Stimulated activated CD4-positive, alpha-beta T cell treated with anti-CD3 and anti-CD28 coated beads, Interleukin-15, amount 100 ng/mL, for 24 hours (primary cell): ENCODE measurements around the gene SYT8.
"Not testable (repeated sequence)": the region's sequence is repeated elsewhere in the genome, so short reads cannot be mapped to it uniquely, and the experiment has no call there.

Experiments
- DNase-seq: peaks from one replicate; pipeline ENCODE4 v3.0.0-alpha.2; 2020

Gene SYT8, protein sequence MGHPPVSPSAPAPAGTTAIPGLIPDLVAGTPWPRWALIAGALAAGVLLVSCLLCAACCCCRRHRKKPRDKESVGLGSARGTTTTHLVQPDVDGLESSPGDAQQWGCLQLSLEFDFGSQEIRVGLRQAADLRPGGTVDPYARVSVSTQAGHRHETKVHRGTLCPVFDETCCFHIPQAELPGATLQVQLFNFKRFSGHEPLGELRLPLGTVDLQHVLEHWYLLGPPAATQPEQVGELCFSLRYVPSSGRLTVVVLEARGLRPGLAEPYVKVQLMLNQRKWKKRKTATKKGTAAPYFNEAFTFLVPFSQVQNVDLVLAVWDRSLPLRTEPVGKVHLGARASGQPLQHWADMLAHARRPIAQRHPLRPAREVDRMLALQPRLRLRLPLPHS

DNA sequence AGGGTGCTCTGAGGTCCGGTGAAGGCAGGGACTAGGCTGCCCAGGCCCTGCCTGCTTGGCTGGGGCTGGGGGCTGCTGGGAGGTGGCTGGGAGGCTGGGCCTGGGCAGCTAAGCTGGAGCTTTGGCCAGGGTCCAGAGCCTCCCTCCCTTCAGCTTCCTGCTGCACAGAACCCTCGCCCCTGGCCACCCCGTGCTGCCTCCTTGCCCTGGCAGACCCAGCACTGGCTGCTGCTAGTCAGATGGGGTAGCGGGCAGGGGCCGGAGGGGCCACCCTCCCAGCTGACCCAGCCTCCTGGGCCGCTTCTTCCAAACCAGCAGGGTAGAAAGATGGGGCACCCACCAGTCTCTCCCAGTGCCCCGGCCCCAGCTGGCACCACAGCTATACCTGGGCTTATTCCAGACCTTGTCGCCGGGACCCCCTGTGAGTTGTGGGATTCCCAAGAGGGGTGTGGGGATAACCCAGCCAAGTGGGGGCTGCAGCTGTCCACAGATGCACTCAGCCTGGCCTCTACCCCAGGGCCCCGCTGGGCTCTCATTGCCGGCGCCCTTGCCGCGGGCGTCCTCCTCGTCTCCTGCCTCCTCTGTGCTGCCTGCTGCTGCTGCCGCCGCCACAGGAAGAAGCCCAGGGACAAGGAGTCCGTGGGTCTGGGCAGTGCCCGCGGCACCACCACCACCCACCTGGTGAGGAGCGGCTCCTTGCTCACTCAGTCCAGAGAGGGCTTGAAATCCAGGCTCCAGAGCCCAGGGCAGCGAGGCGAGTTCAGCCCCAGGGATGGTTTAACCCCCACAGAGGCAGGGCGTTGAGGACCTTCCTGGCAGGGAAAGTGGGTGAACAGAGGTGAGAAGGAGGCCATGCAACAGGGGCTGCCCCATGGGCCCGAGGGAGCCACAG is at the start of gene SYT8:
SYT8 (plus strand) TSS at position 212 of the 892 bp plus-strand sequence; CDS start at position 328, 116 bp downstream.
- DNase-seq: no peak

DNA sequence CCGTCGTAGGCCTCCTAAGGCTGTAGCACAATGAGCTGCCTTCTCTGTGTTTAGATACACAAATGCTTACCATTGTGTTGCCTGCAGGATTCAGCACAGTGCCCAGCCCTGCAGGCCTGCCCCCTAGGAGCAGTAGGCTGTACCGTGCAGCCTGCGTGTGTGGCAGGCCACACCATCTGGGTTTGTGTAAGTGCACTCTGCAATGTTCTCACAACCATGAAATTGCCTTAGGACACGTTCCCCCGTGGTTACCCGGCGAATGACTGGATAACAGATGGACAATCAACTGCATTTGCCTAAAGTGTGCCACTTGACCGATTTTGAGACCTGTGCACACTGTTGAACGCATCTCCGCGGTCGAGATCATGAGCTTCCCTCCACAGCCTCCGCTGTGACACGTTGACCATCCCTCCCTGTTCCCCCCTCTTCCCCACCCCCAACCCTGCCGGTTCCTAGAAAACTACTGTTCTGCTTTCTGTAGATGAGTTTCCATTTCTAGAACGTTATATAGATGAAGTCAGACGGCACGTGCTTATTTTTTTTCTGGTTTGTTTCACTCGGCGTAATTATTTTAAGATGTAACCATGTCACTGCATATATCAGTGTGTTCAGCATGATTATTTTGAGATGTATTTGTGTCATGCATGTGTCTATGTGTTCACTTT is 48.9 kb upstream of the SYT8 start:
- DNase-seq: no peak

DNA sequence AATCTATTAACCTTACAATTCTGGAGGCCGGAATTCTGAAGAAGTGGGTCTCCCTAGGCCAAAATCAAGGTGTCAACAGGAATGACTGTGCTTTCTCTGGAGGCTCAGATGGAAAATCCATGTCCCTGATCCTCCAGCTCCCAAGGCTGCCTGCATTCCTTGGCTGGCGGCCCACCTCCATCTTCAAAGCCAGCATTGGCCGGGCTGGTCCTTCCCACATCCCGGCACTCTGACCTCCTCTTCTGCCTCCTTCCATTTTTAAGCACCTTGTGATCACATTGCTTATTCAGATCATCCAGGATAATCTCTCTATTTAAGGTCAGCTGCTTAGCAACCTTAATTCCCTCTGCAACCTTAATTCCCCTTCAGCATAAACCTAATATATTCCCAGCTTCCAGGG is 48.3 kb upstream of the SYT8 start:
- DNase-seq: no peak

DNA sequence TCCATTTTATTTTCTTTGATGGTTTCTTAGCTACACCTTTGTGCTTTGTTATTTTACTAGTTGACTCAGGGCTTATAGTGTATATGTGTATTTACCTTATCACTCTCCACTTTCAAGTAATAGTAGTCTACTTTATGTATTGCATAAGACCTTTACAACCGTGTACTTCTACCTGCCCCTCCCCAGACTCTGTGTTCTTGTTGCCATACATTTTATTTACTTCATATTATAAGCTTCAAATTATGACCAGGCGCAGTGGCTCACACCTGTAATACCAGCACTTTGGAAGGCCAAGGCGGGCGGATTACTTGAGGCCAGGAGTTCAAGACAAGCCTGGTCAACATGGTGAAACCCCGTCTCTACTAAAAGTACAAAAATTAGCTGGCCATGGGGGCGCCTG is 42.9 kb upstream of the SYT8 start:
- no peak for DNase-seq

DNA sequence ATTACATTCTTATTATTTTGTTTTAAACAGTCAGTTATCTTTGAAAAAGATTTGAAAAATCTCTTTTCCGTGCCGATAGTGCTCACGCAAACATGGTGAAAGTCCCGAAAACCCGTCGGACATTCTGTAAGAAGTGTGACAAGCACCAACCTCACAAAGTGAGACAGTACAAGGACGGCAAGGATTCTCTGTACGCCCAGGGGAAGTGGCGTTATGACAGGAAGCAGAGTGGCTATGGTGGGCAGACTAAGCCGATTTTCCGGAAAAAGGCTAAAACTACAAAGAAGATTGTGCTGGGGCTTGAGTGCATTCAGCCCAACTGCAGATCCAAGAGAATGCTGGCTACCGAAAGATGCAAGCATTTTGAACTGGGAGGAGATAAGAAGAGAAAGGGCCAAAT is 42.3 kb upstream of the SYT8 start:
- DNase-seq: no peak

DNA sequence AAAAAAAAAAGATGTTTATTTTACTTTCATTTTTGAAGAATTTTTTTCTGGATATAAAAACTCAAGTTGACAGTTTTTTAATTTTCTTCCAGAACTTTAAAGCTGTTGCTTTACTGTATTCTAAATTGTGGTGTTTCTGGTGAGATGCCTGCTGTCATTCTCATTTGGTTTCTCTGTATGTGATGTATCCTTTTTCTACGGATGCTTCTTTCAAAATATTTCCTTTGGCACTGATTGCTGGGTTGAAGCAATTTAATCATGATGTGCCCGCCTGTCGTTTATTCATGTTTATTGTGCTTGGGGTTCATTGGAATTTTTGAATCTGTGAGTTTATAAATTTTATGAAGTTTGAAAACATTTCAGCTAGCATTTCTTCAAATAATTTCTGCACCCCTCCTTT is 41.7 kb upstream of the SYT8 start:
- no peak for DNase-seq

DNA sequence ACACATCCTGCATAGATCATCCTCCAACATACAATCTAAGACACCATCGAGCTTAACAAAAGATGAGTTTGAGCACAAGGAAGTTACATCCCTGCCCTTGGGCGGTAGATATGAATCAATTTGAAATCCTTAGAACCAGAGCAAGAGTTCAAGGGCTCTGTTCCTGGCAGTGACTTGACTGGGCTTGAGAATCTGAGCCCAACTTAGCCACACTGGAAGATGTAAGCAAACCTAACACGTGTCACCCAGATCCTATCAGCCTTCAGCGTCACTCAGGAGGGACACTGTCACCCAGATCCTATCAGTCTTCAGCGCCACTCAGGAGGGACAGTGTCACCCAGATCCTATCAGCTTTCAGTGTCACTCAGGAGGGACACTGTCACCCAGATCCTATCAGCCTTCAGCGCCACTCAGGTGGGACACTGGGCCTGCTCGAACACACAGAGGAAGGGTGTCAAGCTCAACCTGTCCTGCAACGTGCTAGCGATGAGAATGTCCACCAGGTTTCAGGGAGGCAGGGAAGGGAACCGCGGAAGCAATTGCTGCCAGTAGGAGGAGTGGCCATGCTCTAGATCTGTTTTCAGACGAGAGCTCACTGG is 38.3 kb upstream of the SYT8 start:
- no peak for DNase-seq

DNA sequence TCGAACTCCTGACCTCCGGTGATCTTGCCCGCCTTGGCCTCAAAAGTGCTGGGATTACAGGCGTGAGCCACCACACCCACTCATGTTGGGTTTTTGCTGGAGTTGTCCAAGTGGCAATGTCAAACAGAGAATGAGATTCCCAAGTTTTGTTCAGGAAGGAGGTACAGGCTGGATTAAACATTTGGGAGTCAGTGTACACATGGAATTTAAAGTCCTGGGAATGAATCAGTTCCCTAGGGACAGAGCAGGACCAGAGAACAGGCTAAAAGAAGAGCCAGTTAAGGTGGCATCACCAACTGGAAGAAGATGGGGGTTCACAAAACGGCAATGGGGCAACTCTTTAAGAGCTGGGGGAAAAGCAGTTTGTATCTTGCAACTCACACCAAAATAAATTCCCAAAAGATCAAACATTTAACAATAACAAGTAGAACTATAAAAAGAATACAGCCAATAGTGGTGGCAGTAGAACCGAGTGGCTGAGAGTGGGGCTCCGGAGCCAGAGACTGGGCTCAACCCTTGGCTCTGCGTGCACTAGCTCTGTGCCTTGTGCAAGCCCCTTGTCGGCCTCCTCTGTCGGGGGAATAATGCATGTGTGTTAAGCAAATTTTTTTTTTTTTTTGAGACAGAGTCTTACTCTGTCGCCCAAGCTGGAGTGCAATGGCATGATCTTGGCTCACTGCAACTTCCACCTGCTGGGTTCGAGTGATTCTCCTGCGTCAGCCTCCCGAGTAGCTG is 37.2 kb upstream of the SYT8 start:
- DNase-seq: no peak

DNA sequence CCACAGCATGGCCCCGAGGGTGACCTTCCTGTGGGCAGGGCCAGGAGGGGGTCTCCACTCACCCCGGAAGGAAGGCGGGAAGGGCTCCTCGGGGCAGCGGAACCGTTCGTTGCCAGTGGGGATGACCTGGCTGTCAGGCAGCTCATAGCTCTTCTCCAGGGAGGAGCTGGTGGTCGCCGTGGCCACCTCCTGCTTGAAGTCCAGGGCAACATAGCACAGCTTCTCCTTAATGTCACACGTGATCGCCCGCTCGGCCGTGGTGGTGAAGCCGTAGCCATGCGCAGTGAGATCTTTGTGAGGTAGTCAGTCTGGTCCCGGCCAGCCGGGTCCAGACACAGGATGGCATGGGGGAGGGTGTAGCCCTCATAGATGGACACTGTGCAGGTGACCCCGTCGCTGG is 31.5 kb upstream of the SYT8 start:
- no peak for DNase-seq

DNA sequence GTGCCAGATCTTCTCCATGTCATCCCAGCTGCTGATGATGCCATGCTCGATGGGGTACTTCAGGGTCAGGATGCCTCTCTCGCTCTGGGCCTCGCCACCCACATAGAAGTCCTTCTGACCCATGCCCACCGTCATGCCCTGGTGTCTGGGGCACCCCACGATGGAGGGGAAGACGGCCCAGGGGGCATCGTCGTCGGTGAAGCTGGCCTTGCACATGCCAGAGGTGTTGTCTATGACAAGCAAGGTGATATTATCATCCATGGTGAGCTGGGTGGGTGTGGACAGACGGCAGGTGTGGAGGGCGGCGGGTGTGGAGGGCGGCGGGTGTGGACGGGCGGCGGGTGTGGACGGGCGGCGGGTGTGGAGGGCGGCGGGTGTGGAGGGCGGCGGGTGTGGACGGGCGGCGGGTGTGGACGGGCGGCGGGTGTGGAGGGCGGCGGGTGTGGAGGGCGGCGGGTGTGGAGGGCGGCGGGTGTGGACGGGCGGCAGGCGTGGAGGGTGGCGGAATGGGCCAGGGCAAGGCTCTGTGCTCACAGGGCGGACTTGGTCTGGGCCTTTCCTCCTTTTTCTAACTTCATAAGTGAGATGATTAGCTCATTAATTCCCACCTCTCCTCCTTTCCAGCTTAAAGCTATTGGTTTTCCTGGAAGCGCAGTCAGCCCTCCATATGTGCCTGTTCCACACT is 30.8 kb upstream of the SYT8 start:
- not testable (repeated sequence) for DNase-seq

DNA sequence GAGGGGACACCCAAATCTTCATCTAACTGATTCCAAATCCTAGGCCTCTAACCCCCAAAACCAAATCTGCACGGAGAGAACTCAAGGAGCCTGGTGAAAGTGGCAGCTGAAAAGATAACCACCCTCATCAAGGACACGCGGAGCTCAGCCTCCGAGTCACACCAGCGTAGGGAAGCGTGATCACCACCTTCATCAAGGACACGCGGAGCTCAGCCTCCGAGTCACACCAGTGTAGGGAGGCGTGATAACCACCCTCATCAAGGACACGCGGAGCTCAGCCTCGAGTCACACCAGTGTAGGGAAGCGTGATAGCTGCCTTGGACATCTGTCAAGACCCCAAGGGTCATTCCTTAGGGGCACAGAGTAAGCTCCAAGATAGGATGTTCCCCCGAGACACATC is 29.3 kb upstream of the SYT8 start:
- DNase-seq: no peak

DNA sequence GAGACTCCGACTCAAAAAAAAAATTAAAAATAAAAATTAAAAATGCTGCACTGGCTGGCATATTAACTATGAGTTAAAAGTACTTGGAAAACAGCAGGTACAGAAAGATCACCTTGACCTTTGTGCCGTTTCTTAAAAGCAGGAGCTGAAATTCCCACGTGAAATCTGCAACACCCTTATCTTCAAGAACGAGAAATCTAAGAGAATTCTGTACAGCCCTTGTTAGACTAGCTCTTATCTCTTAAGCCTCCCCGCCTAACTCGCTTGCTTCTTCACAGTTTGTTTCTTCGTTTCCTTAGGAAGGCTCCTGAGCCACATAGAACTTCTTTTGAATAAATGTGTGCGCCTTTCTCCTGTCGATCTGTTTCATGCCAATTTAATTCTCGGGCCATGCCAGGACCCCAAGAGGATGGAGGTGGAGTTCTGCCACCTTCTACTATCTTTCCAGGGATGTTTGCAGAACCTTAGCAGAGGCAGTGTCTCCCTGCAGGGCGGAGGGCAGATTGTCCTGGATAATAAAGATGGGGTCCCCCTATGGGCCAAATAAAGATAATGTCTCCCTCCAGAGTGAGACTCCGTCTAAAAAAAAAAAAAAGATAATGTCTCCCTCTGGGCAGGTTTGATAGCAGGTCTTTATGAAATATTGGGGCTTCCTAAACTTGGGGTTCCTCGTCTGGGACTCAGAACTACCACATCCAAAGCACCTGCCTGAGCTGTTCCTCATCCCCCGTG is 27.4 kb upstream of the SYT8 start:
- DNase-seq: no peak

DNA sequence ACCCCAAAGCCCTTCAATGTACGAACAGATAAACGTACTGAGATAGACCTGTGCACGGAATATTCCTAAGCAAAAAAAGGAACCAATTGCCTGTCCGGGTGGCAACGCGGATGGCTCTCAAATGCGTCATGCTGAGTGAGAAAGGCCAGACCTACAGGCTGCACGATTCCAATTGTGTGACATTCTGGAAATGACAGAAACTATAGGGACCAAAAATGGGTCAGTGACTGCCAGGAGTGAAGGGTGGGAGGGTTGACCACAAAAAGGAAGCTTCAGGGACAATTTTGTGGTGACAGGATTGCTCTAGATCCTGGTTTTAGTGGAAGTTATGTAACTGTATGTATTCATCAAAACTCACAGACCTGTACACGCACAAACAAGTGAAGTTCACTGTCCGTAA is 24.0 kb upstream of the SYT8 start:
- no peak for DNase-seq

DNA sequence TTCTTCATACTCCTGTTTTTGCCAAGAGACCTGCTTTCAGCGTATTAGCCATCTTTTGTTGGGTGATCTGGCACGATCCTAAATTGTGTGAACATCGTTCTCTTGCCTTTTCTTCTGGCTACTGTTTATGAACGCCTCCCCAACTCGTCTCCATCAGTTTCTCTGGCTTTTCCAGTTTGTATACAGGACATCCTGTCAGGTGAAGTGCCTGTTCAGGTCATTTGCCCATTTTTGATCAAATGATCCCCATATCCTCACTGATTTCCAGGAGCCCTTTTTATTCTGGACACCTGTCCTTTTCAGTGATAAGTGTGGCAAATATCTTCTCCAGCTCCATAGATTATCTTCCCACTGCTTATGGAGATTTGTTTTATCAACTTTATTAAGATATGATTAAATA is 22.5 kb upstream of the SYT8 start:
- DNase-seq: no peak

DNA sequence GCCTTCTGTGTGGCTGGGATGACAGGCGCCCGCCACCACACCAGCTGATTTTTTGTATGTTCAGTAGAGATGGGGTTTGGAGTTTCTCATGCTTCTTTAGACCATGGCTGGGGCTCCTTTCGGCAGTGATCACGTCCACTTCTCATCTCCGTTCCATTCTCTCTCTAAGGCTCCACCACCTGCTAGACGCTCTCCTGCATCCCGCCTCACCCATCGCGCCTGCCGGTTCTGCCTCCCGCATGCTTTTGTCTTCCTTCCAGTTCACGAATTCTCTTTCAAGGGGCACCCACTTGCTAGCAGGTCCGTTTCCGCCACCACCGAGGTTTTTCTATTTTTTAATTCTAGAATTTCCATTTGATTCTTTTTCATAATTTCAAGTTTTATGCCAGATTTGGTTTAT is 22.0 kb upstream of the SYT8 start:
- no peak for DNase-seq

DNA sequence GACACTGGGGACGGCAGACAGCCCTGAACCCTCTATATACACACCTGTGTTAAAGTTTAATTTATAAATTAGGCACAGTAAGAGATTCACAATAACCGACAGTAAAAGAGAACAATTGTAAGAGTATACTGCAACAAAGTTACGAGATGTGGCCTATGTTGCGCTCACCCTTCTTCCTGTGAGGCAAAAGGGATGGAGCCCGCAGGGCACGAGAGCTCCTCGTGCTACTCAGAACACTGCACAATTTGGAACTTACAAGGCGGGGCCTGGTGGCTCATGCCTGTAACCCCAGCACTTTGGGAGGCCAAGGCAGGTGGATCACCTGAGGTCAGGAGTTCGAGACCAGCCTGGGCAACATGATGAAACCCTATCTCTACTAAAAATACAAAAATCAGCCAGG is 21.4 kb upstream of the SYT8 start:
- DNase-seq: not testable (repeated sequence)

DNA sequence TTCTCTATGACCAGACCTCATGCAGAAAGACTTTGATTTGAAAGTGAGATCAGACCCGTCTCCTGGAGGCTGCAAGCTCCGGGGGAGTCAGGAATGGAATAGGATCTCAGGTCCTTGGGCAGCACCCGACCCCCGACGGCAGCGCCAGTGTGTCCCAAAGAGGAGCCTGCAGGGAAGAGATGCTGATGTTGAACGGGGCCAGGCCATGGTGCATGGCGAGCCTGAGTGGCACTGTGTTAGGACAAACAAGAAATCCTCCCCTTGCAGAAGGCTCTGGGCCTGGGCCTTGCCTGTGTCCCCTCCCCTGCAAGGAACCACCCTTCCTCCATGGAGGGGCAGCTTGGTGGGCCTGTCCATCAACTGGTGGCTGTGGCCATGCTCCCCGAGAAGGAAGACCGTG is 20.1 kb upstream of the SYT8 start:
- DNase-seq: no peak

DNA sequence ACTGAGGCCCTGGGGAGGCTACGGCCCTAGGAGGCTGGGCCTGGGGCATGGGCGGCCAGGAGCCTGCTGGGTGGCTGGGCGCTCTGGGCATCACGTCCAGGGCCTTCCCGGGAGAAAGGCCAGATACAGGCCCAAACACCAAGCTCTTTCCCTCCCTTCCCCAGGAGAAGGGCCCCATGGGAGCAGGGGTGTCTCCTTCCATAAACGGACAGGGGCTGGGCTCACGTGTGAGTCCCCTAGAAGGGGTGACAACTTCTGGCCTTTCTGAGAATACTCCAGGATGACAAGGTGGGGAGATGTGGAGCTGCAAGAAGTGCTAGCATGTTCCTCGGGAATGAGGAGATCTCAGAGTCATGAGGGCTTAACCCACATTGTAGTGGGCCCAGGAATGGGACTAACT is 19.5 kb upstream of the SYT8 start:
- DNase-seq: no peak

DNA sequence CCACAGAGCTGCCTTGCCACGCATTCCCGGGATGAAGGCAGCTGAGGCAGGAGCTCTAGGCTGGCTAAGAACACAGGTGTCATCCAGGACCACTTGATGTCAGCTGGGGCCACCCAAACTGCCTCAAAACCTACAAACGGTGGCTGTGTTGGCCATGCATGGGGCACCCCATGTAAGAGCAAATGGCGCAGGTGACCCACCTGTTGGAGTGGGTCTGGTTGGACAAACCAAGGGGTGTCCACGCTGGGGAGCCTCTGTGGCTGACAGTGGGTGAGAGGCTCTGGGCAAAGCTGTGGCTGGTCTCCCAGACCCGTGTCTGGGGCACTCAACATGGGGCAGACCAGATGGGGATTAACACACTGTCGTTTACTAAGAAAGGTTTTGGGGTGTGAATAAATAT is 19.0 kb upstream of the SYT8 start:
- DNase-seq: no peak

DNA sequence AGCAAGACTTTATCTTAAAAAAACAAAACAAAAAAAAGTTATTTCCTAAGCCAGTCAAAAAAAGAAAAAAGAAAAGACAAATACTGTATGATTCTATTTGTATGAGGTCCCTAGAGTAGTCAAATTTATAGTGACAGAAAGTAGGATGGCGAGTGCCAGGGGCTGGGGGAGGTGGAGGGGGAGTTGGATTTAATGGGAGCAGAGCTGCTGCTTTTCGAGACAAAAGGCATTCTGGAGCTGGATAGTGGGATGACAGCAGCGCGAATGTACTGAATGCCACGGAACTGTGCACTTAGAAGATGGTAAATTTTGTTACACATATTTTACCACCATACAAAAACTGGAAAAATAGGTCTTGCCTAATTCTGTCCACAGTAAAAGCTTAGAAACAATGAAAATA is 17.8 kb upstream of the SYT8 start:
- DNase-seq: no peak

DNA sequence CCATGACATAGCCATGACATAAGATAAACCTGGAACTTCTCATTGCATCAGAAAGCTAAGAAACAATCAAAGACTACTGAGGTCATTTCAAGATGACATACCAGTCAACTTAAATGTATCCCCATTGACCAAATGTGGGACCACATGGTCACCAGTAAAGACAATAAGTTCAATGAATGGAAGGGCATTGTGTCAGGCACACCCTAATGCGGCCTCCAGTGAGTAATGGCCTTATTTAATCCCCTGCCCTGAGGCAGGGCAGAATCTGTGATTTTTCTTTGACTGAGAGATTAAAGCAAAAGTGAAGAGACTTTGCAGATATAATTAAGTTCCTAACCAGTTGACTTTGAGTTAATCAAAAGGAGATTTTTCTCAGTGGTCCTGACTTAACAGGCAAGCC is 17.3 kb upstream of the SYT8 start:
- DNase-seq: no peak
